ENCODE results near the gene THSD4. TPM values are rescaled to one million over a fixed set of nuclear protein-coding genes. Genes with fewer than 3 reads are reported as not detected.

The THSD4 gene
- total RNA-seq, 1 donor from 2014 or later = 66.8 TPM

- no peaks in the 10 kb centered on the region for H3K9me3 ChIP-seq
- H3K27me3 ChIP-seq = no peaks in the 10 kb centered on the region
- intact Hi-C loops (cut with DNase I) = no loop called here
- DNase-seq (ENCODE audit: extremely low spot score in 2 of 2) = no peak
- H3K4me1 ChIP-seq = no peaks in the 10 kb centered on the region
- H3K36me3 ChIP-seq = no peaks in the 10 kb centered on the region
- H3K4me3 ChIP-seq = no peak overlapping the region
- H3K27ac ChIP-seq = no peak overlapping the region
- TF ChIP-seq POLR2A (IDR thresholded peaks at IDR 0.05) = no peak
- no peak for TF ChIP-seq POLR2AphosphoS5 (IDR thresholded peaks at IDR 0.05; ENCODE audit: insufficient read depth in 1 of 2, low read depth in 1 of 2)
- no peak for TF ChIP-seq CTCF (IDR thresholded peaks at IDR 0.05)
Observed at GRCh38 chr15:71244250-71244649, 129.0 kb downstream of the THSD4 start.

GRCh38 chr15:71245588-71245987 lies 130.3 kb downstream of the THSD4 start:
- DNase-seq (ENCODE audit: extremely low spot score in 2 of 2) = no peak
- Histone ChIP-seq H3K36me3 (no peaks in the 10 kb centered on the region), H3K4me1 (no peaks in the 10 kb centered on the region), H3K9me3 (no peaks in the 10 kb centered on the region), H3K27me3 (no peaks in the 10 kb centered on the region), H3K4me3 (no peak overlapping the region), H3K27ac (no peak overlapping the region)
- intact Hi-C loops (cut with DNase I) = no loop called here
- TF ChIP-seq POLR2A (IDR thresholded peaks at IDR 0.05) (no peak), POLR2AphosphoS5 (IDR thresholded peaks at IDR 0.05; ENCODE audit: insufficient read depth in 1 of 2, low read depth in 1 of 2) (no peak), CTCF (IDR thresholded peaks at IDR 0.05) (no peak)

- Histone ChIP-seq H3K9me3 (no peaks in the 10 kb centered on the region), H3K27me3 (no peaks in the 10 kb centered on the region), H3K4me3 (no peak overlapping the region), H3K36me3 (no peaks in the 10 kb centered on the region), H3K4me1 (peaks cover 12% of the 10 kb centered on the region), H3K27ac (no peak overlapping the region)
- intact Hi-C loops (cut with DNase I) = no loop called here
- TF ChIP-seq POLR2A (IDR thresholded peaks at IDR 0.05) (no peak), CTCF (IDR thresholded peaks at IDR 0.05) (no peak), POLR2AphosphoS5 (IDR thresholded peaks at IDR 0.05; ENCODE audit: insufficient read depth in 1 of 2, low read depth in 1 of 2) (no peak)
- no peak for DNase-seq (ENCODE audit: extremely low spot score in 2 of 2)
Observed at GRCh38 chr15:71248386-71248785, 133.1 kb downstream of the THSD4 start.

- no peak for DNase-seq (ENCODE audit: extremely low spot score in 2 of 2)
- Histone ChIP-seq H3K4me1 (peaks cover 12% of the 10 kb centered on the region), H3K27me3 (no peaks in the 10 kb centered on the region), H3K27ac (no peak overlapping the region), H3K9me3 (no peaks in the 10 kb centered on the region), H3K4me3 (no peak overlapping the region), H3K36me3 (no peaks in the 10 kb centered on the region)
- intact Hi-C loops (cut with DNase I) = no loop called here
- TF ChIP-seq POLR2AphosphoS5 (IDR thresholded peaks at IDR 0.05; ENCODE audit: insufficient read depth in 1 of 2, low read depth in 1 of 2) (no peak), CTCF (IDR thresholded peaks at IDR 0.05) (no peak), POLR2A (IDR thresholded peaks at IDR 0.05) (no peak)
Observed at GRCh38 chr15:71249986-71250385, 134.7 kb downstream of the THSD4 start.

- no peaks in the 10 kb centered on the region for H3K27me3 ChIP-seq
- H3K36me3 ChIP-seq = no peaks in the 10 kb centered on the region
- no peak overlapping the region for H3K4me3 ChIP-seq
- TF ChIP-seq CTCF (IDR thresholded peaks at IDR 0.05) = no peak
- no peak for TF ChIP-seq POLR2AphosphoS5 (IDR thresholded peaks at IDR 0.05; ENCODE audit: insufficient read depth in 1 of 2, low read depth in 1 of 2)
- no peak for TF ChIP-seq POLR2A (IDR thresholded peaks at IDR 0.05)
- peaks cover 12% of the 10 kb centered on the region for H3K4me1 ChIP-seq
- DNase-seq (ENCODE audit: extremely low spot score in 2 of 2) = no peak
- H3K27ac ChIP-seq = no peak overlapping the region
- intact Hi-C loops (cut with DNase I) = no loop called here
- no peaks in the 10 kb centered on the region for H3K9me3 ChIP-seq
Observed at GRCh38 chr15:71250936-71251583, 135.8 kb downstream of the THSD4 start.
